Dermis microvascular lymphatic vessel endothelial cell (primary cell): Measurements from ENCODE around the gene TSKU. TPM values are rescaled to one million over a fixed set of nuclear protein-coding genes. Genes with fewer than 3 reads are reported as not detected.

Experiments
- DNase-seq, 2 donors: peaks; one replicate each; pipeline versions ENCODE4 v3.0.0 to v3.0.0-alpha.2; 2010; ENCODE audit warnings: low read depth in 2 of 2
- total RNA-seq: library from RNA; depleted of rRNA; stranded (reverse); fragments of >200 nt; gene quantifications from 2 replicates; pipeline ENCODE4 v1.2.1, GENCODE V29; 2014

The TSKU gene
- total RNA-seq, 1 donor from 2014 or later: 3.0 TPM

GRCh38 chr11:76844511-76844910, 61.4 kb downstream of the TSKU start:
- DNase-seq: no peak

GRCh38 chr11:76845069-76845468, 61.9 kb downstream of the TSKU start:
- no peak for DNase-seq

GRCh38 chr11:76846441-76846840, 63.3 kb downstream of the TSKU start:
- DNase-seq: no peak

Other genes starting within 250 kb of the TSKU start
- gene LRRC32, start 112.6 kb upstream of the TSKU start, total RNA-seq: 20.9 and 62.3 TPM in 2 replicates
- 20.0 and 20.2 TPM in 2 replicates for gene ACER3, start 77.6 kb downstream of the TSKU start, total RNA-seq